Mucosa of descending colon (tissue), 3 donors: ENCODE results near the gene PAK1. TPM values are rescaled to one million over a fixed set of nuclear protein-coding genes. Genes with fewer than 3 reads are reported as not detected.

ENCODE experiments used
- ATAC-seq: fragments of 200-7000 bp; cut with Tn5 transposase; one replicate; pipeline ENCODE4 v1.9.1; 2020; ENCODE audit warnings: mild to moderate bottlenecking, moderate library complexity
- DNase-seq, 3 donors: peaks; one replicate each; pipeline ENCODE4 v3.0.0-alpha.2; 2020
- H3K36me3 ChIP-seq: fragments of 200-600 bp; one replicate; pipeline ENCODE4 v1.8.0; 2021; ENCODE audit warnings: low read depth, mild to moderate bottlenecking
- H3K4me1 ChIP-seq: fragments of 200-600 bp; one replicate; pipeline ENCODE4 v1.8.0; 2021; ENCODE audit warnings: low read depth, mild to moderate bottlenecking
- H3K4me3 ChIP-seq: fragments of 200-600 bp; one replicate; pipeline ENCODE4 v1.8.0; 2021; ENCODE audit warnings: mild to moderate bottlenecking
- H3K9me3 ChIP-seq: fragments of 200-600 bp; one replicate; pipeline ENCODE4 v1.8.0; 2021; ENCODE audit warnings: mild to moderate bottlenecking
- CTCF ChIP-seq: fragments of 200-600 bp; IDR thresholded peaks from one replicate; pipeline ENCODE4 v1.8.0; 2022; ENCODE audit warnings: antibody characterized with exemption, mild to moderate bottlenecking
- intact Hi-C, 2 donors: fragments of 100-400 bp; cut with DNase I in 1 of 2; cut with micrococcal nuclease in 1 of 2; formaldehyde crosslinking; loops; one replicate each; pipeline versions ENCODE4 v1.11.0 to v1.11.1; 2022; cut with DNase I, micrococcal nuclease
- total RNA-seq, 3 donors: library from RNA; stranded (reverse); fragmentation: NEBNext Ultra II Directional in 2 of 3; extraction: Animal tissue kit (Norgen Biotek cat#: 25700) in 2 of 3; gene quantifications; one replicate each; pipeline versions ENCODE4 v1.2.1 to v1.2.4, GENCODE V29; 2021 to 2023
- donor health status: DM: no; HTN: no; CAD: no; lungs with moderate emphysema.
- donor health status: DM: no; HTN: no; CAD: no.
- donor health status: DM: no; HTN: yes; CAD: no.

Gene PAK1
- total RNA-seq, 3 donors from 2014 or later = 73.5 to 125 (median 116) TPM

GRCh38 chr11:77287136-77287535, 186.8 kb downstream of the PAK1 start:
- Histone ChIP-seq H3K36me3 (no peaks in the 10 kb centered on the region), H3K4me1 (no peaks in the 10 kb centered on the region), H3K4me3 (no peak overlapping the region), H3K9me3 (no peaks in the 10 kb centered on the region)
- TF ChIP-seq CTCF = no peak
- ATAC-seq = no peak
- DNase-seq = no peak
- intact Hi-C loops = no loop called here

- DNase-seq = no peak
- Histone ChIP-seq H3K4me3 (no peak overlapping the region), H3K9me3 (no peaks in the 10 kb centered on the region), H3K4me1 (no peaks in the 10 kb centered on the region), H3K36me3 (no peaks in the 10 kb centered on the region)
- intact Hi-C loops = no loop called here
- no peak for ATAC-seq
- TF ChIP-seq CTCF = no peak
Observed at GRCh38 chr11:77284476-77285468, 189.1 kb downstream of the PAK1 start.

GRCh38 chr11:77283101-77283500, 190.8 kb downstream of the PAK1 start:
- Histone ChIP-seq H3K4me1 (no peaks in the 10 kb centered on the region), H3K4me3 (no peak overlapping the region), H3K36me3 (no peaks in the 10 kb centered on the region), H3K9me3 (no peaks in the 10 kb centered on the region)
- no peak for TF ChIP-seq CTCF
- DNase-seq (no peak), ATAC-seq (no peak)
- intact Hi-C loops = no loop called here

- H3K4me3 ChIP-seq = no peak overlapping the region
- no peaks in the 10 kb centered on the region for H3K9me3 ChIP-seq
- ATAC-seq (no peak), DNase-seq (no peak)
- TF ChIP-seq CTCF = no peak
- no peaks in the 10 kb centered on the region for H3K4me1 ChIP-seq
- no peaks in the 10 kb centered on the region for H3K36me3 ChIP-seq
- intact Hi-C loops = no loop called here
Observed at GRCh38 chr11:77278595-77279506, 195.0 kb downstream of the PAK1 start.

GRCh38 chr11:77276271-77276670, 197.6 kb downstream of the PAK1 start:
- no peak for ATAC-seq
- Histone ChIP-seq H3K4me3 (no peak overlapping the region), H3K9me3 (no peaks in the 10 kb centered on the region), H3K36me3 (no peaks in the 10 kb centered on the region), H3K4me1 (no peaks in the 10 kb centered on the region)
- DNase-seq = no peak
- intact Hi-C loops = no loop called here
- TF ChIP-seq CTCF = no peak

Other genes with a start within 250 kb of the PAK1 start
- under 1 TPM in 1 of 3 donors, not detected in 2; 0.43 TPM for gene GDPD4, start 172.4 kb downstream of the PAK1 start, total RNA-seq
- gene AQP11, start 115.9 kb upstream of the PAK1 start, total RNA-seq = 1 to 10 TPM; 4.7 to 6.5 (median 6.1) TPM
- 10 to 100 TPM; 61.2 to 82.4 (median 78.9) TPM for gene CLNS1A, start 163.7 kb upstream of the PAK1 start, total RNA-seq